ENCODE results near the gene HDAC2.
"Not testable (repeated sequence)": the region's sequence is repeated elsewhere in the genome, so short reads cannot be mapped to it uniquely, and the experiment has no call there.

The HDAC2 gene

GRCh38 chr6:113969888-113970804 is 802 bp downstream of the HDAC2 start:
- peak; percentile 39 for DNase-seq

GRCh38 chr6:113968472-113968871 is 2.5 kb downstream of the HDAC2 start:
- no peak for DNase-seq

- DNase-seq: no peak
Measured at GRCh38 chr6:113967777-113968176, 3.2 kb downstream of the HDAC2 start.

GRCh38 chr6:113960795-113961194 is 10.2 kb downstream of the HDAC2 start:
- no peak for DNase-seq

- DNase-seq: no peak
Measured at GRCh38 chr6:113959235-113959634, 11.7 kb downstream of the HDAC2 start.

DNA sequence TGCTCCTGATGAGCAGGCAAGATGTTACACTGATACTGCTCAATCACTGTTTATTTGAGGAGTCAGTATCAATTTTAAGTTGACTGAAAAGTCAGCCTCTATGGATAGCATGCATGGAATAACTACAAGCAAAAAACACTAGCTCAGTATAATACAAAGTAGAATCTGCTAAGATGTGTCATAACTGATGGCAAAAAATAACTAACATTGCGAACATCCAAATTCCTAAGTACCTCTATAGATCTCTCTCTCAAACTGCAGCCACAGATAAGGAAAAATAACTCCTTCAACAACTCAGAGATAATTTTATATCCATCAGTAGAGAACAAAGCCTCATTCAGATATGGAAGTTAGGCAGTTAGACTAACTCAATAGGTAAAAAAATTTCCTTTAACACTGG is 16.3 kb downstream of the HDAC2 start:
- DNase-seq: no peak

- DNase-seq: no peak
Measured at GRCh38 chr6:113953346-113953745, 17.6 kb downstream of the HDAC2 start.

DNA sequence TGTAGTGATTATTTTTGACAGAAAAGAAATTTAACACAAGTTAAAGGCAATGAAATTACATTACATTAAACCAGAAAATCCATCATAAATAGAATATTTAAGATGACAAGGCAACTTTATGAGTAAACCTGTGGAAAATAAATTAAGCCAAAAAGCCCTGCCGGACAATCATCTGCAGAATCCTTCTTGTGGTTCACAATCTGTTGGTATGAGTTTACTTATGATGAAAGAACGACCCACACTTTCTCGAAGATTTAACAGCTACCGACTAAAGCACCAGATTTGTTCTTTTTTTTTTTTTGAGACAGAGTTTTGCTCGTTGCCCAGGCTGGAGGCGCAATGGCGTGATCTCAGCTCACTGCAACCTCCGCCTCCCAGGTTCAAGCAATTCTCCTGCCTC is 21.4 kb downstream of the HDAC2 start:
- DNase-seq: no peak

DNA sequence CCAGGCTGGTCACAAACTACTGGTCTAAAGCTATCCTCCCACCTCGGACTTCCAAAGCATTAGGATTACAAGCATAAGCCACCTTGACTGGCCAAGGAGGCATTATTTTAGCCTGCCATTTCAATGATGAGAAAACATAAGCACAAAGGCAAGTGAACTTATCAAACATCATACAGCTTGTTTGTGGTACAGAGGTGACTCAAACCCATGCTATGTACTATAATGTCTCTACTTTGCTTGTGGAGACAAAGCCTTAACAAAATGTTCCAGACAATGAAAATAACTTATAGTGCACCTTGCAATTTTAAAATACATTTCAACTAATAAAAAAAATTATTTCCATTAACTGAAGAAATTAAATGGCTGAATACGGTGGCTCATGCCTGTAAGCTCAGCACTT is 26.2 kb downstream of the HDAC2 start:
- DNase-seq: no peak

GRCh38 chr6:113939825-113940224 is 31.1 kb downstream of the HDAC2 start:
- no peak for DNase-seq

GRCh38 chr6:113936093-113936934 is 34.6 kb downstream of the HDAC2 start:
- no peak for DNase-seq

GRCh38 chr6:113934101-113934500 is 36.8 kb downstream of the HDAC2 start:
- DNase-seq: no peak

DNA sequence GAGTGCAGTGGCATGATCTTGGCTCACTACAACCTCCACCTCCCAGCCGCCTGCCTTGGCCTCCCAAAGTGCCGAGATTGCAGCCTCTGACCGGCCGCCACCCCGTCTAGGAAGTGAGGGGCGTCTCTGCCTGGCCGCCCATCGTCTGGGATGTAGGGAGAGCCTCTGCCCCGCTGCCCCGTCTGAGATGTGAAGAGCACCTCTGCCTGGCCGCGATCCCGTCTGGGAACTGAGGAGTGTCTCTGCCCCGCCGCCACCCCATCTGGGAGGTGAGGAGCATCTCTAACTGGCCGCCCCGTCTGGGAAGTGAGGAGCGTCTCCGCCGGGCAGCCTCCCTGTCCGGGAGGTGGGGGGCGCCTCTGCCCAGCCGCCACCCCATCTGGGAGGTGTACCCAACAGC is 39.0 kb downstream of the HDAC2 start:
- not testable (repeated sequence) for DNase-seq

DNA sequence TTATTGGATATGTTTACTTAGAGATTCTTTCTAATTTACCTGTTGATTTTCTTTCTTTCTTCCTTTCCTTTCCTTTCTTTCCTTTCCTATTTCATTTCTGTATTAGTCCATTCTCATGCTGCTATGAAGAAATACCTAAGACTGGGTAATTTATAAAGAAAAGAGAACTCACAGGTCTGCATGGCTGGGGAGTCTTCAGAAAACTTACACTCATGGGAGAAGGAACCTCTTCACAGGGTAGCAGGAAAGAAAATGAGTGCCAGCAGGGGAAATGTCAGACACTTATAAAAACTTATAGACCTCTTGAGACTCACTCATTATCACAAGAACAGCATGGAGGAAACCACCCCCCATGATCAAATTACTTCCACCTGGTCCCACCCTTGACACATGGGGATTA is 40.8 kb downstream of the HDAC2 start:
- DNase-seq: no peak

- no peak for DNase-seq
Measured at GRCh38 chr6:113927001-113927400, 43.9 kb downstream of the HDAC2 start.

- DNase-seq: no peak
Measured at GRCh38 chr6:113925378-113925777, 45.6 kb downstream of the HDAC2 start.

GRCh38 chr6:113924312-113924723 is 46.6 kb downstream of the HDAC2 start:
- DNase-seq: no peak

DNA sequence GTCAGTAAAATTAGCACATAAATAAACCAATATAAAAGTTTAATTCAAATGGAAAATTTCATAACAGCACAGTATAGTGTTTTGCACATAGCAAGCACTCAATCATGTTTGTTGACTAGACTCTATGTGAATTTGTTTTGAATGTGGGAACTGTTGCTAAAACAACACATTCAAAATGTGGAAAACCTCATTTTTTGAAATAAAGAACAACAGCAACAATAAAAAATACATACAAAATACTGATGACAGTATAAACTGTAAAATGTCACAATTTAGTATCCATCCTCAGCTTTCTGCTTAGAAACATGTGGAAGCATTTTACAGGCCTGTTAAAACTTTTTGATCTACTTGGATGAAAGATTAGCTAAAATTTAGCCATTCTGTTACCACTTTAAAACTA is 47.4 kb downstream of the HDAC2 start:
- DNase-seq: no peak

- no peak for DNase-seq
Measured at GRCh38 chr6:113921299-113921904, 49.5 kb downstream of the HDAC2 start.

- DNase-seq: no peak
Measured at GRCh38 chr6:113920663-113921267, 50.2 kb downstream of the HDAC2 start.

DNA sequence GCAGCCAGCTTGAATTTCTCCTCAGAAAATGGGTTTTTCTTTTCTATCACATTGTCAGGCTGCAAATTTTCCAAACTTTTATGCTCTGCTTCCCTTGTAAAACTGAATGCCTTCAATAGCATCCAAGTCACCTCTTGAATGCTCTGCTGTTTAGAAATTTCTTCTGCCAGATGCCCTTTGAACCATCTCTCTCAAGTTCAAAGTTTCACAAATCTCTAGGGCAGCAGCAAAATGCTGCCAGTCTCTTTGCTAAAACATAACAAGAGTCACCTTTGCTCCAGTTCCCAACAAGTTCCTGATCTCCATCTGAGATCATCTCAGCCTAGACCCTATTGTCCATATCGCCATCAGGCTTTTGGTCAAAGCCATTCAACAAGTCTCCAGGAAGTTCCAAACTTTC is 60.7 kb downstream of the HDAC2 start:
- not testable (repeated sequence) for DNase-seq

DNA sequence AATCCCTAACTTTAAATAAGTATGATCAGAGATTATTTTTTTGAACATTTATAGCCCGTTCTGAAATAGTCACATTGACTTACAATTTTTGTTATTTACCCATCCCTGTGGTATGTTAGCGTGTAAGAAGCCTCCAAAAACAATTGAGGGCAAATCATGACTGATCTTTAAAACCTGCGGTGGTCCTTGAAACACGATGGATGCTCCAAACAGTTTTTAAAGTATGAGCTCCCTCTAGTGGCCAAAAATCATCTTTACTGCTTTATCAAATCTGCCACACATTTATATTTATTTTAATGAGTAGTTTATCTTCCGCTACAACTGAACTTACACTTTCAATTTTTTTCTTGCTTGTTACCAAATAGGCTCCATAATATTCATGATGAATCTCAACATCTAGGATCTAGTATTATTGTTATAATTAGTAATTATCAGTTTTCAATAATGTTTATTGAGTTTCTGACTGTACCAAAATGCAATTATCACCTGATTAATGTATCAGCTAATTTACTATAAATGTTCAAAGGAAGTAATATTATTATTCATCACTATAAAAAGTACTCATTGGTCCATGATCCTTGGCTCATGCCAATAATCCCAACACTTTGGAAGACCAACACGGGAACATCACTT is 61.6 kb downstream of the HDAC2 start:
- no peak for DNase-seq

All from effector CD8-positive, alpha-beta T cell (primary cell).